HCT116 (cell line): ENCODE data around the gene DPF3. TPM values are rescaled to one million over a fixed set of nuclear protein-coding genes. Genes with fewer than 3 reads are reported as not detected.

Source experiments
- ATAC-seq: fragments of 200-7000 bp; cut with Tn5 transposase; 2 replicates; pipeline ENCODE4 v1.9.1; 2020; ENCODE audit warnings: mild to moderate bottlenecking, moderate library complexity
- BruUV-seq: library from RNA; stranded (reverse); fragments of 400-500 nt; replicated peaks from 2 replicates; lab custom pipeline; 2021; lab: Mats Ljungman, UMichigan
- CTCF ChIA-PET: fragments of 300-600 bp; sonication (Branson Sonifier 250); formaldehyde crosslinking; loops from one replicate; lab custom pipeline; 2021; ENCODE audit warnings: antibody characterized with exemption; lab: Charles Lee
- POLR2A ChIA-PET: fragments of 300-600, 350-600 bp; sonication (Branson Sonifier 250); formaldehyde crosslinking; loops from one replicate; lab custom pipeline; 2021; ENCODE audit warnings: antibody characterized with exemption; lab: Charles Lee
- RAD21 ChIA-PET, 2 experiments: fragments of 300-600 bp; sonication (Branson Sonifier 250); formaldehyde crosslinking; loops; one replicate each; lab custom pipeline; 2023; ENCODE audit warnings: low total read pairs in 2 of 2; ENCODE audit not compliant: uncharacterized antibody in 2 of 2, unreplicated experiment in 2 of 2, low non-redundant PET in 1 of 2; lab: Charles Lee
- DNase-seq: peaks from one replicate; pipeline ENCODE4 v3.0.0-alpha.2; 2010; ENCODE audit warnings: low read depth, low spot score
- H2AFZ ChIP-seq: fragments of 200-600 bp; shearing (Covaris generic), sonication (generic); 2 replicates; pipeline ENCODE4 v1.6.1; 2017; ENCODE audit warnings: low read depth, mixed run types, mixed read lengths, antibody characterized with exemption, low read length; ENCODE audit not compliant: poor library complexity, severe bottlenecking
- H3K27ac ChIP-seq: 2 replicates; pipeline ENCODE4 v1.5.1; 2012; ENCODE audit warnings: low read depth, low read length
- H3K27me3 ChIP-seq: fragments of 200-600 bp; sonication (generic); 2 replicates; pipeline ENCODE4 v1.6.1; 2016; ENCODE audit warnings: mixed run types, low read length, mixed read lengths; ENCODE audit not compliant: insufficient read depth
- H3K36me3 ChIP-seq, 2 experiments: fragments of 200-500 bp in 1 of 2; fragments of 200-600 bp in 1 of 2; sonication (Bioruptor generic) in 1 of 2; sonication (generic) in 1 of 2; 2 replicates each; pipeline versions ENCODE4 v1.5.1 to v1.6.1; 2014 to 2016; ENCODE audit warnings: low read length in 2 of 2, inconsistent platforms in 1 of 2, mixed read lengths in 1 of 2, mixed run types in 1 of 2; ENCODE audit not compliant: insufficient read depth in 2 of 2, control insufficient read depth in 1 of 2
- H3K4me1 ChIP-seq, 2 experiments: fragments of 200-600 bp in 1 of 2; sonication (generic) in 1 of 2; 2 replicates each; pipeline versions ENCODE4 v1.5.1 to v1.6.1; 2012 to 2017; ENCODE audit warnings: low read length in 2 of 2, inconsistent platforms in 1 of 2, mild to moderate bottlenecking in 1 of 2, mixed read lengths in 1 of 2, mixed run types in 1 of 2, moderate library complexity in 1 of 2; ENCODE audit not compliant: insufficient read depth in 2 of 2, control insufficient read depth in 1 of 2
- H3K4me2 ChIP-seq: fragments of 200-600 bp; sonication (generic); 2 replicates; pipeline ENCODE4 v1.6.1; 2017; ENCODE audit warnings: mixed run types, low read length, mixed read lengths
- H3K4me3 ChIP-seq, 2 experiments: fragments of 200-600 bp in 1 of 2; sonication (generic) in 1 of 2; replicated peaks in 1 of 2; 2 replicates each; pipeline ENCODE4 v1.5.1; 2011 to 2016; ENCODE audit warnings: low read length in 2 of 2, control low read depth in 1 of 2, low read depth in 1 of 2, mild to moderate bottlenecking in 1 of 2, mixed read lengths in 1 of 2, mixed run types in 1 of 2
- H3K79me2 ChIP-seq: fragments of 200-600 bp; sonication (generic); 2 replicates; pipeline ENCODE4 v1.6.1; 2017; ENCODE audit warnings: mild to moderate bottlenecking, mixed run types, low read length, moderate library complexity, mixed read lengths; ENCODE audit not compliant: insufficient read depth
- H3K9ac ChIP-seq: fragments of 200-600 bp; sonication (generic); 2 replicates; pipeline ENCODE4 v1.6.1; 2016; ENCODE audit warnings: low read length, mixed read lengths
- H3K9me2 ChIP-seq: fragments of 200-600 bp; sonication (generic), shearing (Covaris generic); 2 replicates; pipeline ENCODE4 v1.6.1; 2017; ENCODE audit warnings: mixed run types, mild to moderate bottlenecking, moderate library complexity; ENCODE audit not compliant: insufficient read depth
- H3K9me3 ChIP-seq, 2 experiments: fragments of 200-500 bp in 1 of 2; fragments of 200-600 bp in 1 of 2; sonication (Bioruptor generic) in 1 of 2; sonication (generic) in 1 of 2; 2 replicates each; pipeline ENCODE4 v1.6.1; 2014 to 2017; ENCODE audit warnings: low read length in 2 of 2, mixed read lengths in 2 of 2, inconsistent platforms in 1 of 2, low read depth in 1 of 2, mild to moderate bottlenecking in 1 of 2, mixed run types in 1 of 2, moderate library complexity in 1 of 2; ENCODE audit not compliant: control insufficient read depth in 1 of 2, insufficient read depth in 1 of 2
- H4K20me1 ChIP-seq: fragments of 200-600 bp; sonication (generic), shearing (Covaris generic); 2 replicates; pipeline ENCODE4 v1.6.1; 2017; ENCODE audit warnings: mixed run types, mild to moderate bottlenecking, moderate library complexity; ENCODE audit not compliant: insufficient read depth
- CEBPB ChIP-seq: IDR thresholded peaks from 2 replicates; pipeline ENCODE4 v1.6.1; 2012; ENCODE audit warnings: low read depth
- CTCF ChIP-seq, 3 experiments: fragments of 200-600 bp in 1 of 3; sonication (generic) in 1 of 3; IDR thresholded peaks in 2 of 3; conservative IDR thresholded peaks in 1 of 3; 2 replicates each; pipeline ENCODE4 v1.5.1; 2012 to 2017; ENCODE audit warnings: low read depth in 2 of 3, low read length in 2 of 3, antibody characterized with exemption in 1 of 3, borderline replicate concordance in 1 of 3, control low read depth in 1 of 3, mild to moderate bottlenecking in 1 of 3, mixed read lengths in 1 of 3, mixed run types in 1 of 3, moderate library complexity in 1 of 3; ENCODE audit not compliant: insufficient read depth in 1 of 3
- EGR1 ChIP-seq: IDR thresholded peaks from 2 replicates; pipeline ENCODE4 v1.6.1; 2012; ENCODE audit warnings: low read depth
- ELF1 ChIP-seq: IDR thresholded peaks from 2 replicates; pipeline ENCODE4 v1.6.1; 2012; ENCODE audit warnings: low read depth, borderline replicate concordance
- EZH2 ChIP-seq: fragments of 200-600 bp; sonication (generic); IDR thresholded peaks from 2 replicates; pipeline ENCODE4 v1.6.1; 2017; ENCODE audit warnings: antibody characterized with exemption, mixed run types
- JUND ChIP-seq: IDR thresholded peaks from 2 replicates; pipeline ENCODE4 v1.6.1; 2012
- MAX ChIP-seq: IDR thresholded peaks from 2 replicates; pipeline ENCODE4 v1.6.1; 2012
- POLR2A ChIP-seq: IDR thresholded peaks from 2 replicates; pipeline ENCODE4 v1.7.0; 2011; ENCODE audit warnings: borderline replicate concordance; ENCODE audit not compliant: insufficient read depth, insufficient read length; ENCODE audit errors: extremely low read depth
- POLR2AphosphoS5 ChIP-seq: IDR thresholded peaks from 2 replicates; pipeline ENCODE4 v1.6.1; 2011; ENCODE audit warnings: mild to moderate bottlenecking, low read depth, low read length, moderate library complexity
- RAD21 ChIP-seq: IDR thresholded peaks from 2 replicates; pipeline ENCODE4 v1.6.1; 2012; ENCODE audit warnings: low read depth, mild to moderate bottlenecking
- REST ChIP-seq: IDR thresholded peaks from 2 replicates; pipeline ENCODE4 v1.6.1; 2012; ENCODE audit warnings: low read depth
- SIN3A ChIP-seq: IDR thresholded peaks from 2 replicates; pipeline ENCODE4 v1.6.1; 2012; ENCODE audit warnings: low read depth
- SP1 ChIP-seq: IDR thresholded peaks from 2 replicates; pipeline ENCODE4 v1.6.1; 2012; ENCODE audit warnings: low read depth
- TCF7L2 ChIP-seq: IDR thresholded peaks from 2 replicates; pipeline ENCODE4 v1.7.0; 2011; ENCODE audit warnings: borderline replicate concordance, inconsistent platforms; ENCODE audit not compliant: insufficient read depth, insufficient read length; ENCODE audit errors: extremely low read depth
- YY1 ChIP-seq: IDR thresholded peaks from 2 replicates; pipeline ENCODE4 v1.6.1; 2011; ENCODE audit warnings: low read length, low read depth, moderate library complexity, mild to moderate bottlenecking; ENCODE audit not compliant: insufficient replicate concordance; ENCODE audit errors: extremely low read depth
- ZFX ChIP-seq: fragments of 450-650 bp; IDR thresholded peaks from 2 replicates; pipeline ENCODE4 v1.6.1; 2017
- ZNF274 ChIP-seq: fragments of 200-500 bp; sonication (Bioruptor generic); IDR thresholded peaks from 2 replicates; pipeline ENCODE4 v1.6.1; 2014; ENCODE audit warnings: mild to moderate bottlenecking, low read depth, low read length, inconsistent platforms
- intact Hi-C: fragments of 100-400 bp; cut with micrococcal nuclease; formaldehyde crosslinking; loops from 2 replicates; pipeline ENCODE4 v1.10.0; 2022
- total RNA-seq: library from RNA; stranded (reverse); gene quantifications from one replicate; pipeline ENCODE4 v1.2.1, GENCODE V29; 2021; ENCODE audit not compliant: unreplicated experiment

The DPF3 gene
- total RNA-seq, 1 experiment from 2014 or later = 0.27 TPM

DNA sequence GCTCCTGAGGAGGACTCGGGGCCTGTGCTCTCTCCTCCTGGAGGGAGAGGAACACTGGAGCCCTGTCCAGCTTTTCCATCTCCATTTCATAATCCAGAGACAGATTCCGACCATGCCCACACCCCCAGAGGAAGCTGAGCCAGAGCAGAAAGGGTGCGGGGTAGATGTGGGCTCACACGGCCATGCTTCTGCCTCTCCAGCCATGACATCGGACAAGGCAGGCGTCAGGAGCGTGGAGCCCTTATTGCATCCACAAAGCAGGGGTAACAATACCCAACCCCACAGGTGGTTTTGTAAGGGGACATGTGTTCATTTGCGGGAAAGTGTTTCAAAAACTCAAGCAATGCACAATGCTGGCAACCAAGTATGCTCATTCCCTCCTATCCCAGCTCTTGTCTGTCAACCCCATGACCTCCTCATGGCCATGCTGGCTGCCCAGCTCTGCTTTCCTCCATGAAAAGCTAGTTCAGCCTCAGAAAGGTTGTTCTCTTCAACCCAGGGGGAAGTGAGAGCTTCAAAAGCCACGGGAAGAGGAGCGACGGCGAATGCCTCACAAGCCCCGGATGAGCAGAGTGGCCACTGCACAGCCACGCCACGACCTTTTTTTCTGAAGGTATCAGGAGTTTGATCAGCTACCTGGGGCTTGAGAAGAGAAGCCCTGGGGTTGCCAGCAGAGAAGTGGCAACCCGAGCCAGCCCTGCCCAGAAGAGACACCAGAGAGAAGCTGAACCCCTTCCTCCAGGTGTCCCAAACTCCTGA, 161.7 kb downstream of the DPF3 start:
- Histone ChIP-seq H3K27me3 (peaks cover 20% of the 10 kb centered on the region; the same call in 1 of the 2 replicates), H2AFZ (no peak overlapping the region), H3K4me3 (no peak overlapping the region), H4K20me1 (no peaks in the 10 kb centered on the region), H3K79me2 (no peaks in the 10 kb centered on the region), H3K9me2 (no peaks in the 10 kb centered on the region), H3K9ac (no peak overlapping the region), H3K4me2 (no peak overlapping the region), H3K36me3 (no peaks in the 10 kb centered on the region), H3K9me3 (no peaks in the 10 kb centered on the region), H3K27ac (no peak overlapping the region), H3K4me1 (no peaks in the 10 kb centered on the region)
- no peak for TF ChIP-seq ELF1
- TF ChIP-seq EGR1 = no peak
- TF ChIP-seq YY1 = no peak
- no peak for TF ChIP-seq POLR2AphosphoS5
- no peak for TF ChIP-seq POLR2A
- no peak for TF ChIP-seq EZH2
- TF ChIP-seq TCF7L2 = no peak
- TF ChIP-seq ZNF274 = no peak
- no peak for TF ChIP-seq SP1
- TF ChIP-seq MAX = no peak
- TF ChIP-seq SIN3A = no peak
- no peak for TF ChIP-seq REST
- no peak for TF ChIP-seq CEBPB
- TF ChIP-seq ZFX = no peak
- no peak for TF ChIP-seq JUND
- no peak for TF ChIP-seq CTCF (IDR thresholded peaks at IDR 0.05 in 2 of 3, conservative IDR thresholded peaks at IDR 0.05 in 1 of 3; ENCODE audit: borderline replicate concordance in 1 of 3, insufficient read depth in 1 of 3, low read depth in 2 of 3, low read length in 2 of 3)
- no peak for TF ChIP-seq RAD21
- ChIA-PET RAD21 (no interaction called here), POLR2A (no interaction called here), CTCF (no interaction called here)
- intact Hi-C loops = no loop called here
- no peak for DNase-seq
- no peak for ATAC-seq
- BruUV-seq = no TSS peak
